H1 (cell line): ENCODE results near the gene CFAP20. TPM values are rescaled to one million over a fixed set of nuclear protein-coding genes. Genes with fewer than 3 reads are reported as not detected.

Source experiments
- CTCF ChIA-PET: fragments of 300-600 bp; sonication (Branson Sonifier 250); formaldehyde crosslinking; loops from one replicate; lab custom pipeline; 2021; ENCODE audit not compliant: partially characterized antibody; lab: Charles Lee
- POLR2A ChIA-PET: fragments of 300-600 bp; sonication (Branson Sonifier 250); formaldehyde crosslinking; loops from one replicate; lab custom pipeline; 2021; ENCODE audit warnings: inconsistent platforms; ENCODE audit not compliant: partially characterized antibody; lab: Charles Lee
- DNase-seq, 2 experiments: peaks; one replicate each; pipeline versions ENCODE4 v3.0.0 to v3.0.0-alpha.2; 2010 to 2022; ENCODE audit warnings: low spot score in 2 of 2, low read depth in 1 of 2, mixed read lengths in 1 of 2
- FAIRE-seq: peaks from 2 replicates; lab custom pipeline; 2011; peaks lifted over from hg19 to GRCh38; lab: Jason Lieb, UNC
- H2AFZ ChIP-seq: 2 replicates; pipeline ENCODE4 v1.8.1; 2012; ENCODE audit warnings: low read length, inconsistent platforms
- H2AK5ac ChIP-seq: 2 replicates; pipeline ENCODE4 v1.6.1; 2013; ENCODE audit warnings: low read depth, low read length
- H2BK120ac ChIP-seq: replicated peaks from 2 replicates; pipeline ENCODE3; 2013; ENCODE audit warnings: low read depth, low read length, inconsistent platforms
- H2BK12ac ChIP-seq: 2 replicates; pipeline ENCODE4 v1.6.1; 2013; ENCODE audit warnings: low read depth, low read length
- H2BK15ac ChIP-seq: 2 replicates; pipeline ENCODE4 v1.6.1; 2013; ENCODE audit warnings: low read length
- H2BK20ac ChIP-seq: 2 replicates; pipeline ENCODE4 v1.6.1; 2013; ENCODE audit warnings: low read length
- H2BK5ac ChIP-seq: 2 replicates; pipeline ENCODE4 v1.6.1; 2013; ENCODE audit warnings: low read depth, low read length
- H3K14ac ChIP-seq: 2 replicates; pipeline ENCODE4 v1.6.1; 2013; ENCODE audit warnings: inconsistent platforms; ENCODE audit not compliant: insufficient read length
- H3K18ac ChIP-seq: 2 replicates; pipeline ENCODE4 v1.6.1; 2013; ENCODE audit warnings: low read length; ENCODE audit errors: extremely low read depth
- H3K23ac ChIP-seq: 2 replicates; pipeline ENCODE4 v1.6.1; 2013; ENCODE audit warnings: inconsistent platforms; ENCODE audit not compliant: insufficient read length
- H3K23me2 ChIP-seq: 2 replicates; pipeline ENCODE4 v1.6.1; 2013; ENCODE audit warnings: low read depth, low read length
- H3K27ac ChIP-seq: 2 replicates; pipeline ENCODE4 v1.6.1; 2011; ENCODE audit warnings: low read depth, low read length, inconsistent platforms
- H3K27me3 ChIP-seq, 4 experiments: replicated peaks in 1 of 4; 1 replicate in 1 of 4; 2 replicates in 3 of 4; pipeline versions ENCODE4 v1.6.1 to v1.8.1; 2011 to 2013; ENCODE audit warnings: low read length in 3 of 4, mild to moderate bottlenecking in 3 of 4, inconsistent platforms in 2 of 4, mixed read lengths in 2 of 4, moderate library complexity in 1 of 4; ENCODE audit not compliant: control insufficient read depth in 3 of 4, insufficient read depth in 3 of 4; ENCODE audit errors: extremely low read depth in 1 of 4
- H3K36me3 ChIP-seq, 4 experiments: 2 replicates each; pipeline versions ENCODE4 v1.6.1 to v1.8.1; 2011 to 2013; ENCODE audit warnings: mild to moderate bottlenecking in 4 of 4, low read length in 3 of 4, moderate library complexity in 2 of 4, control low read depth in 1 of 4, inconsistent platforms in 1 of 4; ENCODE audit not compliant: insufficient read depth in 4 of 4, control insufficient read depth in 2 of 4
- H3K4ac ChIP-seq: replicated peaks from 2 replicates; pipeline ENCODE3; 2013; ENCODE audit warnings: low read length, low read depth, mixed read lengths, inconsistent platforms; ENCODE audit not compliant: insufficient read length
- H3K4me1 ChIP-seq, 4 experiments: replicated peaks in 1 of 4; 1 replicate in 1 of 4; 2 replicates in 3 of 4; pipeline versions ENCODE4 v1.6.1 to v1.8.1; 2011 to 2013; ENCODE audit warnings: low read length in 3 of 4, inconsistent platforms in 2 of 4, mixed read lengths in 1 of 4; ENCODE audit not compliant: insufficient read depth in 4 of 4, control insufficient read depth in 3 of 4
- H3K4me2 ChIP-seq, 2 experiments: 2 replicates each; pipeline versions ENCODE4 v1.6.1 to v1.8.1; 2011 to 2013; ENCODE audit warnings: low read depth in 2 of 2, low read length in 2 of 2, control low read depth in 1 of 2, inconsistent platforms in 1 of 2, mild to moderate bottlenecking in 1 of 2; ENCODE audit not compliant: insufficient read depth in 1 of 2
- H3K4me3 ChIP-seq, 4 experiments: fragments of 200-600, 300-600 bp in 1 of 4; sonication (generic), shearing (Covaris generic), sonication (Bioruptor Twin) in 1 of 4; 2 replicates each; pipeline versions ENCODE4 v1.5.1 to v1.8.1; 2011 to 2016; ENCODE audit warnings: low read length in 4 of 4, low read depth in 3 of 4, control low read depth in 2 of 4, inconsistent platforms in 2 of 4, mild to moderate bottlenecking in 2 of 4, mixed read lengths in 1 of 4, moderate library complexity in 1 of 4; ENCODE audit not compliant: insufficient read depth in 2 of 4; ENCODE audit errors: extremely low read depth in 1 of 4
- H3K56ac ChIP-seq: replicated peaks from 2 replicates; pipeline ENCODE3; 2013; ENCODE audit warnings: low read depth, mild to moderate bottlenecking, mixed read lengths, low read length, inconsistent platforms; ENCODE audit not compliant: insufficient read length
- H3K79me1 ChIP-seq: 2 replicates; pipeline ENCODE4 v1.6.1; 2013; ENCODE audit warnings: low read depth, low read length, control low read depth
- H3K79me2 ChIP-seq, 2 experiments: 2 replicates each; pipeline versions ENCODE4 v1.6.1 to v1.8.1; 2012 to 2013; ENCODE audit warnings: low read length in 2 of 2, mild to moderate bottlenecking in 2 of 2, inconsistent platforms in 1 of 2; ENCODE audit not compliant: insufficient read depth in 2 of 2, control insufficient read depth in 1 of 2
- H3K9ac ChIP-seq, 4 experiments: replicated peaks in 1 of 4; 1 replicate in 1 of 4; 2 replicates in 3 of 4; pipeline versions ENCODE4 v1.6.1 to v1.8.1; 2011 to 2013; ENCODE audit warnings: low read depth in 3 of 4, low read length in 3 of 4, control low read depth in 2 of 4, mild to moderate bottlenecking in 2 of 4, moderate library complexity in 2 of 4, inconsistent platforms in 1 of 4; ENCODE audit errors: extremely low read depth in 1 of 4
- H3K9me3 ChIP-seq, 2 experiments: 2 replicates each; pipeline versions ENCODE4 v1.6.1 to v1.8.1; 2012 to 2013; ENCODE audit warnings: mild to moderate bottlenecking in 2 of 2, moderate library complexity in 2 of 2, control low read depth in 1 of 2, inconsistent platforms in 1 of 2, low read depth in 1 of 2, low read length in 1 of 2, mixed read lengths in 1 of 2; ENCODE audit not compliant: insufficient read depth in 2 of 2
- H4K20me1 ChIP-seq, 2 experiments: replicated peaks in 1 of 2; 2 replicates each; pipeline versions ENCODE3 to v1.8.1; 2011 to 2013; ENCODE audit warnings: inconsistent platforms in 2 of 2, low read length in 2 of 2, mild to moderate bottlenecking in 1 of 2; ENCODE audit not compliant: insufficient read depth in 2 of 2, control insufficient read depth in 1 of 2
- H4K5ac ChIP-seq: 2 replicates; pipeline ENCODE4 v1.6.1; 2013; ENCODE audit warnings: low read length, low read depth, mixed read lengths, inconsistent platforms; ENCODE audit not compliant: insufficient read length
- H4K8ac ChIP-seq: 2 replicates; pipeline ENCODE4 v1.8.0; 2013; ENCODE audit warnings: mild to moderate bottlenecking, moderate library complexity, low read length, inconsistent platforms; ENCODE audit not compliant: insufficient read depth; ENCODE audit errors: extremely low read depth
- H4K91ac ChIP-seq: replicated peaks from 2 replicates; pipeline ENCODE3; 2013; ENCODE audit warnings: low read length, mixed read lengths, inconsistent platforms; ENCODE audit not compliant: insufficient read length
- ASH2L ChIP-seq: fragments of 200-600, 300-600 bp; sonication (generic); IDR thresholded peaks from one replicate; pipeline ENCODE4 v1.7.1; 2017; ENCODE audit warnings: low read length
- JUND ChIP-seq: IDR thresholded peaks from 2 replicates; pipeline ENCODE4 v1.6.1; 2011; ENCODE audit warnings: mild to moderate bottlenecking, improper control_type of control experiment, low read length
- NANOG ChIP-seq: IDR thresholded peaks from 2 replicates; pipeline ENCODE4 v1.6.1; 2011; ENCODE audit warnings: low read length, low read depth, mild to moderate bottlenecking, inconsistent platforms; ENCODE audit not compliant: insufficient read depth, poor library complexity, severe bottlenecking
- POLR2AphosphoS5 ChIP-seq: IDR thresholded peaks from 2 replicates; pipeline ENCODE4 v1.6.1; 2011; ENCODE audit warnings: low read depth, low read length
- RAD21 ChIP-seq, 2 experiments: IDR thresholded peaks in 1 of 2; conservative IDR thresholded peaks in 1 of 2; 2 replicates each; pipeline ENCODE4 v1.6.1; 2011; ENCODE audit warnings: low read depth in 2 of 2, low read length in 2 of 2, improper control_type of control experiment in 1 of 2, inconsistent platforms in 1 of 2, mild to moderate bottlenecking in 1 of 2, moderate library complexity in 1 of 2
- SIN3A ChIP-seq, 2 experiments: IDR thresholded peaks in 1 of 2; conservative IDR thresholded peaks in 1 of 2; 2 replicates each; pipeline ENCODE4 v1.6.1; 2011 to 2012; ENCODE audit warnings: low read length in 2 of 2, improper control_type of control experiment in 1 of 2, low read depth in 1 of 2, mild to moderate bottlenecking in 1 of 2
- USF2 ChIP-seq: IDR thresholded peaks from 2 replicates; pipeline ENCODE4 v1.6.1; 2011; ENCODE audit warnings: low read length, improper control_type of control experiment
- WGBS, 2 experiments: shearing (Covaris generic) in 1 of 2; methylation state at CpG; one replicate each; pipeline versions ENCODE4 v1.1.6 to v1.1.7; 2013 to 2015; ENCODE audit warnings: low lambda C conversion rate in 2 of 2, mixed read lengths in 2 of 2, inconsistent platforms in 1 of 2, low coverage in 1 of 2, missing lambda C conversion rate in 1 of 2; ENCODE audit not compliant: insufficient replicate concordance in 2 of 2, insufficient coverage in 1 of 2, insufficient read length in 1 of 2; ENCODE audit errors: extremely low coverage in 1 of 2, missing lambda C conversion rate in 1 of 2; 5-methylcytosine and 5-hydroxymethylcytosine counted together
- polyA plus RNA-seq, 7 experiments: library from polyadenylated mRNA; depleted of rRNA in 3 of 7; stranded (reverse) in 5 of 7; unstranded in 2 of 7; fragments of >200 nt in 5 of 7; fragments of 200-250 nt in 2 of 7; gene quantifications; 1 replicate in 5 of 7; 2 replicates in 1 of 7; 4 replicates in 1 of 7; pipeline versions ENCODE4 v1.2.1 to v1.2.3, GENCODE V29; 2011 to 2013; ENCODE audit warnings: missing spikeins in 2 of 7, mixed read lengths in 2 of 7
- total RNA-seq: library from RNA; stranded (reverse); fragmentation: NEBNext Ultra II Directional; extraction: Animal tissue kit (Norgen Biotek cat#: 25700); gene quantifications from 2 replicates; pipeline ENCODE4 v1.2.1, GENCODE V29; 2021
- TF ChIP-seq, protein P1 (sequence below): IDR thresholded peaks from 2 replicates; pipeline ENCODE4 v1.6.1; 2012; ENCODE audit warnings: inconsistent platforms
- TF ChIP-seq, protein P2 (sequence below), 3 experiments: IDR thresholded peaks; 1 replicate in 2 of 3; 2 replicates in 1 of 3; pipeline versions ENCODE4 v1.5.1 to v1.6.1; 2011; ENCODE audit warnings: low read length in 3 of 3, mild to moderate bottlenecking in 3 of 3, inconsistent platforms in 2 of 3, low read depth in 1 of 3, moderate library complexity in 1 of 3; ENCODE audit not compliant: insufficient read depth in 1 of 3; ENCODE audit errors: control extremely low read depth in 1 of 3

The CFAP20 gene
- total and polyA plus RNA-seq, 2 of the 8 experiments (the other 6 are each of a cell fraction or from before 2014, with no cell fraction given), result 45.6 to 65.4 TPM

DNA sequence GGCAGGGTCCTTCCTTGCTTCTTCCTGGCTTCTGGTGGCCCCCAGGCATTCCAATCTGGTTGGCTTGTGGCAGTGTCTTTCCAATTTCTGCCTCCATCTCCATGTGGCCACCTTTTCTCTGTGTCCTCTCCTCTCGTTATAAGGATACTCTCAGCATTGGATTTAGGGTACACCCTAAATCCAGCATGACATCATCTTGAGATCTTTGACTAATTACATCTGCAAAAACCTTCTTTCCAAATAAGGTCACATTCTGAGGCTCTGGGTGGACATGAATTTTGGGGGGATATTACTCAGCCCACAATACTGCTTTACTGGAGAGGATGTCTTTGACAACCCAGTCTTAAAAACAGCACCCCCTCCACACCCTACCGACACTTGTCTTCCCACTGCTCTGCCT, 18.9 kb upstream of the CFAP20 start:
- Histone ChIP-seq H3K23me2 (no peaks in the 10 kb centered on the region; the same call in 1 of the 2 replicates), H3K4me2 (no peak overlapping the region), H4K5ac (no peak overlapping the region), H2BK20ac (no peak overlapping the region), H4K8ac (no peak overlapping the region), H3K56ac (no peak overlapping the region), H3K4me1 (0 out of 7 replicates have a peak, but pooled peaks cover 0 to 2% (median 0%) of the 10 kb centered on the region in 4 experiments), H2BK15ac (no peak overlapping the region), H3K79me2 (no peaks in the 10 kb centered on the region), H3K79me1 (no peaks in the 10 kb centered on the region), H2AFZ (peak overlapping the region; percentile 90), H3K27me3 (no peaks in the 10 kb centered on the region), H3K4ac (no peak overlapping the region), H3K18ac (no peak overlapping the region), H4K20me1 (no peaks in the 10 kb centered on the region), H3K36me3 (no peaks in the 10 kb centered on the region), H3K4me3 (no peak overlapping the region), H2BK120ac (no peak overlapping the region), H3K14ac (no peak overlapping the region), H2AK5ac (no peak overlapping the region), H2BK12ac (no peak overlapping the region), H3K9ac (no peak overlapping the region), H3K27ac (no peak overlapping the region), H4K91ac (no peak overlapping the region), H2BK5ac (no peak overlapping the region), H3K9me3 (no peaks in the 10 kb centered on the region), H3K23ac (no peak overlapping the region)
- CTCF ChIA-PET, result interaction anchor here (0.7 kb wide), 1 partner anchor 52 kb away, joined by 4 read pairs; no protein-coding TSS in a partner anchor
- POLR2A ChIA-PET, result no interaction called here
- no peak for FAIRE-seq
- 82% methylated on average over 2 of the region's 2 CpGs; no CpG with 5 or more reads in 1 of the 2 experiments for WGBS, 2 experiments
- no peak for DNase-seq
- TF ChIP-seq NANOG, result no peak
- no peak for TF ChIP-seq RAD21 (IDR thresholded peaks at IDR 0.05 in 1 of 2, conservative IDR thresholded peaks at IDR 0.05 in 1 of 2; ENCODE audit: low read depth in 2 of 2, low read length in 2 of 2)
- TF ChIP-seq USF2, result no peak
- TF ChIP-seq POLR2AphosphoS5, result no peak
- no peak for TF ChIP-seq SIN3A (conservative IDR thresholded peaks at IDR 0.05 in 1 of 2, IDR thresholded peaks at IDR 0.05 in 1 of 2; ENCODE audit: low read depth in 1 of 2, low read length in 2 of 2)
- TF ChIP-seq, protein P1, sequence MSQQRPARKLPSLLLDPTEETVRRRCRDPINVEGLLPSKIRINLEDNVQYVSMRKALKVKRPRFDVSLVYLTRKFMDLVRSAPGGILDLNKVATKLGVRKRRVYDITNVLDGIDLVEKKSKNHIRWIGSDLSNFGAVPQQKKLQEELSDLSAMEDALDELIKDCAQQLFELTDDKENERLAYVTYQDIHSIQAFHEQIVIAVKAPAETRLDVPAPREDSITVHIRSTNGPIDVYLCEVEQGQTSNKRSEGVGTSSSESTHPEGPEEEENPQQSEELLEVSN, result no peak
- TF ChIP-seq JUND, result no peak
- no peak for TF ChIP-seq ASH2L
- TF ChIP-seq, protein P2, sequence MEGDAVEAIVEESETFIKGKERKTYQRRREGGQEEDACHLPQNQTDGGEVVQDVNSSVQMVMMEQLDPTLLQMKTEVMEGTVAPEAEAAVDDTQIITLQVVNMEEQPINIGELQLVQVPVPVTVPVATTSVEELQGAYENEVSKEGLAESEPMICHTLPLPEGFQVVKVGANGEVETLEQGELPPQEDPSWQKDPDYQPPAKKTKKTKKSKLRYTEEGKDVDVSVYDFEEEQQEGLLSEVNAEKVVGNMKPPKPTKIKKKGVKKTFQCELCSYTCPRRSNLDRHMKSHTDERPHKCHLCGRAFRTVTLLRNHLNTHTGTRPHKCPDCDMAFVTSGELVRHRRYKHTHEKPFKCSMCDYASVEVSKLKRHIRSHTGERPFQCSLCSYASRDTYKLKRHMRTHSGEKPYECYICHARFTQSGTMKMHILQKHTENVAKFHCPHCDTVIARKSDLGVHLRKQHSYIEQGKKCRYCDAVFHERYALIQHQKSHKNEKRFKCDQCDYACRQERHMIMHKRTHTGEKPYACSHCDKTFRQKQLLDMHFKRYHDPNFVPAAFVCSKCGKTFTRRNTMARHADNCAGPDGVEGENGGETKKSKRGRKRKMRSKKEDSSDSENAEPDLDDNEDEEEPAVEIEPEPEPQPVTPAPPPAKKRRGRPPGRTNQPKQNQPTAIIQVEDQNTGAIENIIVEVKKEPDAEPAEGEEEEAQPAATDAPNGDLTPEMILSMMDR (IDR thresholded peaks at IDR 0.05; ENCODE audit: control extremely low read depth in 1 of 3, insufficient read depth in 1 of 3, low read depth in 1 of 3, low read length in 3 of 3), result no peak
